ENCODE data around the gene TSPAN2. TPM values are rescaled to one million over a fixed set of nuclear protein-coding genes. Genes with fewer than 3 reads are reported as not detected.

Gene TSPAN2
- total and polyA plus RNA-seq, 9 of the 15 experiments (the other 6 are each of a cell fraction or from before 2014, with no cell fraction given), result not detected

GRCh38 chr1:115136106-115136505, 46.8 kb upstream of the TSPAN2 start:
- no peak overlapping the region for H3K9ac ChIP-seq (ENCODE audit: insufficient read depth in 1 of 2, low read depth in 2 of 2, low read length in 2 of 2)
- no TSS peak for BruUV-seq (replicated peaks)
- no peak for DNase-seq (ENCODE audit: extremely low read depth in 1 of 4, low spot score in 3 of 4)
- intact Hi-C loops (cut with micrococcal nuclease) (no loop called here), in situ Hi-C loops (cut with MboI) (loop anchor here (5.0 to 25.0 kb wide), 3 partner anchors 331 to 626 kb away; partner anchors contain the start of gene CASQ2)
- TF ChIP-seq LARP7 (IDR thresholded peaks at IDR 0.05), result no peak
- TF ChIP-seq ZBTB40 (IDR thresholded peaks at IDR 0.05), result no peak
- TF ChIP-seq ZBTB40 (CRISPR knock-in tag; IDR thresholded peaks at IDR 0.05), result no peak
- no peak for TF ChIP-seq CHCHD3 (CRISPR knock-in tag; IDR thresholded peaks at IDR 0.05)
- TF ChIP-seq TRIM25 (IDR thresholded peaks at IDR 0.05; ENCODE audit: borderline replicate concordance), result no peak
- FAIRE-seq, result no peak
- H3K27me3 ChIP-seq (ENCODE audit: control insufficient read depth in 2 of 2, insufficient read depth in 2 of 2, low read length in 2 of 2), result no peaks in the 10 kb centered on the region; a peak in 1 of 5 replicates
- ChIA-PET POLR2A (no interaction called here), CTCF (ENCODE audit: low intra/inter-chr PET ratio) (no interaction called here)
- no peaks in the 10 kb centered on the region for H3K9me3 ChIP-seq (replicated peaks; ENCODE audit: control insufficient read depth, insufficient read depth, low read depth, low read length)
- H3K79me2 ChIP-seq (ENCODE audit: control insufficient read depth, insufficient read depth, low read length), result no peaks in the 10 kb centered on the region
- no peak overlapping the region for H2AFZ ChIP-seq (ENCODE audit: low read depth, low read length)
- peaks cover 0 to 2% of the 10 kb centered on the region in 2 experiments; a peak in 1 of 5 replicates for H3K4me1 ChIP-seq (replicated peaks in 1 of 2; ENCODE audit: control insufficient read depth in 2 of 2, insufficient read depth in 2 of 2, low read length in 2 of 2)
- H3K27ac ChIP-seq (ENCODE audit: extremely low read depth, low read depth, low read length), result no peak overlapping the region
- no peaks in the 10 kb centered on the region for H3K36me3 ChIP-seq (ENCODE audit: control insufficient read depth, insufficient read depth, low read length)
- no peaks in the 10 kb centered on the region; the same call in 1 of the 2 replicates for H4K20me1 ChIP-seq (replicated peaks; ENCODE audit: control insufficient read depth, insufficient read depth, low read length)
- no peak overlapping the region for H3K4me2 ChIP-seq (ENCODE audit: insufficient read depth, low read length)
- H3K4me3 ChIP-seq, result no peak overlapping the region
- H3K9me1 ChIP-seq (ENCODE audit: control insufficient read depth, insufficient read depth, low read length), result no peaks in the 10 kb centered on the region
- WGBS (ENCODE audit: insufficient coverage, low coverage, missing lambda C conversion rate), result 0% methylated on average over 3 of the region's 3 CpGs
- no peak for ATAC-seq

Measured in K562 (cell line).